Forelimb muscle (tissue), 1 donor: Measurements from ENCODE around the gene PRKACG. TPM values are rescaled to one million over a fixed set of nuclear protein-coding genes. Genes with fewer than 3 reads are reported as not detected.
"Not testable (repeated sequence)": the region's sequence is repeated elsewhere in the genome, so short reads cannot be mapped to it uniquely, and the experiment has no call there.

Source experiments
- DNase-seq: peaks from one replicate; pipeline ENCODE4 v3.0.0-alpha.2; 2013; ENCODE audit warnings: low read depth
- polyA plus RNA-seq: library from polyadenylated mRNA; unstranded; fragments of 120-200 nt; gene quantifications from one replicate; pipeline ENCODE4 v1.2.1, GENCODE V29; 2013; ENCODE audit not compliant: insufficient read length

Gene PRKACG
- polyA plus RNA-seq, 1 donor = 0.11 TPM

DNA sequence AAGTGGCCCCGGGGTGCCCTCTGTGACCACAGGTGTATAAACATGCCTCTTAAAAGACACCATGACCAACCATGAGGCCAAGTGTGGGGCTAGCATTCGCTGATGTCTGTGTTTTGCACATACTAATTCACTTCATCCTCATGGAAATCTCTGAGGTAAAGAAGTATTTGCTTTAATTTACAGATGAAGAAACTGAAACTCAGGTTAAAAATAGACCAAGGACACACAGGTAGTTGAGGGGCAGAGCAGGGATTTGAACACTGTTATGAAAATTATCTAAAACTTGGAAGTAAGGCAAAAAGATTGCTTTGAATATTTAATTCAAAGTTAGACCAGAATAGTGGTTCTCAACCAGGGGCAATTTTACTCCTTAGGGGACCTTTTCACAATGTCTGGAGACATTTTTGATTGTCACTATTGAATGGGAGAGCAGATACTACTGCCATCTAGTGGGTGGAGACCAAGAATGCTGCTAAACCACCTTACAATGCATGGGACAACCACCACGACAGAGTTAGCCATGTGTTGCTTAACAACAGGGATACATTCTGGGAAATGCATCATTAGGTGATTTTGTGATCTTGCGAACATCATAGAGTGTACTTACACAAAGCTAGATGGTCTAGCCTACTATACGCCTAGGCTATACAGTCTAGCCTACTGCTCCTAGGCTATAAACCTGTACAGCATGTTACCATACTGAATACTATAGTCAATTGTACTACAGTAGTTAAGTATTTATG is 13.6 kb upstream of the PRKACG start:
- no peak for DNase-seq

DNA sequence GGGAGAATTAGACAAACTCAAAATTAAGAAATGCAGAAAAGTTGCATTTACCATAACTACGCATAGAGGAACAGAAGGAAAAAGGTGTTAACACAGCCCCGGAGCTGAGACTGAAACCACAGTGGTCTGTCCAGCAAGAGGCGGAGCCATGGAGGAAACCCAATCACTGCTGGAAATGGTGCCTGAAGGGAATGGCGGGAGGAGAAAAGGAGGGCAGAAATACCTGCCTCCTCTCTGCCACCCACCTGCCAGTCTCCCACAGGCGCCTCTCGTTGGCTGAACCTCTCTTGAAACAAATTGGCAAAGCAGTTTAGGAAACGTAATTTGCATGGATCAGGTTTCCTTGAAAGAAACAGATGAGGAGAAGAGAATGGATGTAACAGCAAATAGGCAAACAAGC is 9.7 kb upstream of the PRKACG start:
- DNase-seq = no peak

DNA sequence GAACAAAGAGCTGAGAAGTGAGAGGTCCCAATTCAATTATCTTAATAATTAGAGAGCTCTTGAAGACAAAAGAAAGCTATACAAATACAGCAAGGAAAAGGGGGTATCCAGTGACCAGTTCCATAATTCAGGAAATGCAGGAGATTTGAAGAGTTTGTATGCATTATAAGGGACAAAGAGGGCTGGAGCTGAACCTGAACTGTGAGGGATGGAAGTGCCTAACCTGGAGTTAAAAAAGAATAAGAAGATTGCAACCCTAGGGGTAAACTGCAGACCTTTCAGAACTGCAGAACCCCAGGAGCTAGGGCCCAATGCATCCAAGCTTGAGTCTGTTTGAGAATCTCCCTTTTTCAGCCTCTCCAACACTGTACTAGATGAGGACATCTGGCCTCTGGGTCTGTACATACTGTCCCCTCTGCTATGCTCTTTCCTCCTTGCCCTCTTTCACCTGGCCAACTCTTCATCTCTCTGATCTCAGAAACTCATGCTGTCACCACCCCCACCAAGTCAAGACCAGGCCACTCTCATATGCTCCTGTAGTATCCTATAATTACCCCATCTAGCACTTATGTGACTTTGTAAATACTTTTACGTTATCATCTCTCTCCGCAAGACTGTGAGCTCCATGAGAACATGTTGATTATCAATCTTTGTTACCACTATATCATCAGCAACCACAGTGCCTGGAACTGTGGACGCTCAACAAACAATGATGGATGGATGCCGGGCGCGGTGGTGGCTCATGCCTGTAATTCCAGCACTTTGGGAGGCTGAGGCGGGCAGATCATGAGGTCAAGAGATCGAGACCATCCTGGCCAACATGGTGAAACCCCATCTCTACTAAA is 6.6 kb upstream of the PRKACG start:
- no peak for DNase-seq

DNA sequence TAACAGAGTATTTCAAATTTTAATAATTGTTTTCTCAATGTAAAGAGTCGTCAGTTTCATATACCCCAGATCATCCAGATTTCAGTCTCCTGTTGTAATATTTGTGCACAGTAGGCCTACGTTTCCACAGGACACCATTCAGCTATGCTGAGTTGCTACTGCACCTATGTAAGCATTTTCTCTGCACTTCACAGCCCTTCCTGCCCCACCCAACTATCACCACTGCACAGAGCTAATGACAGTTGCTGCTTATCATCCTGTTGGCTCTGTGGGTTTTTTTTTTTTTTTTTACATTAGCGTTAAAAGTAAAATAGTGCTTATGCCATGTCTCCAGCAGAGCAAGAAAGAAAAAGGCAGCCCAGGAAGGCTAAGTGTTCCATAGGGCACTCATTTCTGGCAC is 5.9 kb upstream of the PRKACG start:
- no peak for DNase-seq

DNA sequence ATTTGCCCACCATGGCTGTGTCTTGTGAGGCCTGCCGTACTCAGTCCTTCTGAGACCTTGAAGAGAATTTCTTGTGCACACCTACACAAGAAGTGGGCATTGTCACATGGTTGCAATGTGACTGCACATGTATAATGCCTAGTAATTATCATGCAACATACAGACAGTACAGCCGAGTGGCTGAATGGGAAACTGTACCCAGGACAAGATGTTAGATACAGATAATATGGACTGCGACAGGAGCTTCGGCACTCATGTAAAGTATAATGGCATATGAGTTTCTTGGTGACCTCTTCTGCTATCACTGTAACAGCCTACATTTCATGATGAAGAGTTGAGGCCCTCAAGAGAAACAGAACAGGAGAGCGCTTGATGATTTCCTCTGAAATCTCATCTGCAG is 4.8 kb upstream of the PRKACG start:
- no peak for DNase-seq

DNA sequence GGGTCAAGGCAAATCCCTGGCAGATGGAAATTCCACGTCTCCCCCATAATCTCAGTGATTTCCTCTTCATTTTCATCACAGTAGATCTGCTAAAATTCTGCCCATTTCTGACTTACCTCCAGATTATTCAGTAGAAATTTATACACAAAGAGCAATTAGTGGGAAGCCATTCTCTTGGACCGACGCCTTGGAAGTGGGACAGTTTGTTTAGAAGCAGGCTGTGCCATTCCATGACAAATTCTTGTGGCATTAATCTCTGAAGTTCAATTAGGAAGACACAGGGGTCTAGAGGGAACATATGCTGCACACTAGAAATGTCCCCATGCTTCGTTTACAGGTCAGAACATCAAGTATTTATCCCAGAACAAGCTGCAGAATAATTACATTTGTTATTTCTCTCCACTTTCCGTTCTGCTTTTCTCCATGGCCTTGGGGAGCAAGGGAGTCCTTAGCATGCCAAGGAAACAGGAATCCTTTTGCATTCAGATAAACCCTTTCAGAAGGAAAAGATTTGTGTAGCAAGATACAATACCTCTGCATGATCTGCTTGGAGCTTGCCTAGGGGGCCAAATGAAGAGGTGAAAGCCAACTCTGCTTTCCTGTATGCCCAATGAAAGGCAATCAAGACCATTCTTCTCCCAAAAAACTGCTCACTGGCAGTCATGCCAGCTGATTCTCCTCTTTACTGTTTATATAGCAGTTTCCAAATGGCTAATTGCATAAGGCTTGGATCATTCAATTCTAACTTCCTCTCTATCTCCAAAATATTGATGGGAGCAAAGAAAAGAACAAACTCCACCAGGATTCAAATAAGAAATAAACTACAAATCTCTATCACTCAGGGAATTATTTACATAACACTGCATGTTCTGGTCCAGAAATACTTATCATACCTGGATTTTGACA is 2.5 kb upstream of the PRKACG start:
- DNase-seq = no peak

DNA sequence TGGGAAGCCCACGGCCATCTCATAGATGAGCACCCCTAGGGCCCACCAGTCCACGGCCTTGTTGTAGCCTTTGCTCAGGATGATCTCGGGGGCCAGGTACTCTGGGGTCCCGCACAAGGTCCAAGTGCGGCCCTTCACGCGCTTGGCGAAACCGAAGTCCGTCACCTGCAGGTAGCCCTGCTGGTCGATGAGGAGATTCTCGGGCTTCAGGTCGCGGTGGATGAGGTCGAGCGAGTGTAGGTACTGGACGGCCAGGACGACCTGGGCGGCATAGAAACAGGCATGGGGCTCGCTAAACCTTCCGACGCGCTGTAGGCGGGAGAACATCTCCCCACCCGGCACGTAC is 558 bp downstream of the PRKACG start:
- DNase-seq = no peak

DNA sequence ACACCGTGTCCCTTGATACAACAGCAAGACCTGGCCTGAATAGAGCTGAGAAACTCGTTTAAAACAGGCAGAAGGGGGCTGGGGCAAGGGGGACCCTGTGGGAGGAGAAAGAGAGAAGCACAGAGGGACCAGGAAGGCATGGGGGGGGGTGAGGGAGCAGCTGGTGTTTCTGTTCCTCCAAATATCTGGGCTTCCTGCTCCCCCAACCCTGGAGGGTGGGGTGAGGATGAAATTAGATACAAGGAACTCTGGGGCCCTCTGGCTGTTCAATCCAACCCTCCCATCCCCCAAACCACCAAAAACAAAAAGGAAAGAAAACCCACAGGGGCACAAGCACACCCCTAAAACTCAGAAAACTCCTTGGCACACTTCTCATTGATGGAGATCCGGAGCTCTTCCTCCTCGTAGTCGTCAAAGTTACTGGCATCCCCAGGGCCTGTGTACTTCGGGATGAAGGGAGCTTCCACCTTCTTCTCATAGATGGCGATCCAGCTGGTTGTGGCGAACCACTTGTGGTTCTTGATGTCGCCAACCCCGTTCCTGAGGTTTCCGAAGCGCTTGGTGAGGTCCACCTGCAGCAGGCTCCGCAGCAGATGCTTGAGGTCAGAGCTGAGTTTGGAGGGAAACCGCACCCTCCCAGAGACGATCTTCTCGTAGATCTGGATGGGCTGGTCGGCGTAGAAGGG is 1.1 kb downstream of the PRKACG start:
- DNase-seq = no peak

DNA sequence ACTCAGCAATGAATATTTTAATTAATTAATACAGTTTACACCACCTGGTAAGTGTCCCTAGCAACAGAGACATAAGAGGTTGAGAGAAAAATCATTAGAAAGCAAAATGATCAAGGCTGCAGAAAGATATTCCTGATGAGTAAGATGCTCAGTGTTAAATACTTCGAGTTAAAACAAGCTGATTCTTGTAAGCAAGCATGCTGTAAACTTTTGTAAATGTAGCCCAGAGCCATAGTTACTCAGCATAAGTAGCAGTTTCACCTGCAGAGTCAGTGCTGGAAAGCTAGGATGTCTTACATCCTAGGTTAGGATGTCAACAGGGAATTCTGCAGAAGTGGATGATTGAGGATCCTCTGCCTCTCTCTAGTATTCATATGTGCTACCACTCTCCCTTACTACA is 4.2 kb downstream of the PRKACG start:
- no peak for DNase-seq

DNA sequence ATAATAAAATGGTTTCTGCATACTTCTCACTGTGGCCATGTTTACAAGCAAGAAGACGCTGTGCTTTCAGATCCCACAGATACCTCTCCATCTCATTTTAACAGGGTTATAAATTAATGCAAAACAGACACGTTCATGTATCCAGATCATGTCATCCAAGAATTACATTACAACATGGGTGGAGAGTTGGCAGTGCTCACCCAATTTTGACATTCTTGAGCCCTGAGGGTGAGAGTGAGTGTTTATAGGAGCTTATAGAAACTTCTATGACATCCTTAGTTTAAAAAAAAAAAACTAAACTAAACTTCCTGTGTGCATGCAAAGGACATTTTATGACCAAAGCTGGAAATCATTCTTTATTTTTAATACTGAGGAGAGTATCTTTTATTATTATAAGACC is 9.1 kb downstream of the PRKACG start:
- DNase-seq = no peak

DNA sequence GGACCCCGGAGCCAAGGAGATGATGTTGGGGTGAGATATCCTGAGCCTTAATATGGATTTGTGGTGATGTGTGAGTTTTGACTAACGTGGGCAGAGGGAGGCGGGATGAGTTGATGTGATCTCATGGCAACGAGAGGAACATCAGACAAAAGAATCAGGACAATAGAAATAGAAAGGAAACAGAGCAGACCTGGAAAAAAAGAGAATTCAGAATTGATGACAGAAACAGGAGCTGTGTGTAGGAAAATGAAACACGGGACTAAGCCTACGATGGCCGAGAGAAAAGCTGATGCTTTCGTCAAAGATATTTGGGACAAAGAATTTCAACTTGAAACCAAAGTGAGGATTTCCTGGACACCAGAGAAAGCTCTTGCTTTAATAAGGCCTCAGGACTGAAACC is 10.9 kb downstream of the PRKACG start:
- DNase-seq = no peak

DNA sequence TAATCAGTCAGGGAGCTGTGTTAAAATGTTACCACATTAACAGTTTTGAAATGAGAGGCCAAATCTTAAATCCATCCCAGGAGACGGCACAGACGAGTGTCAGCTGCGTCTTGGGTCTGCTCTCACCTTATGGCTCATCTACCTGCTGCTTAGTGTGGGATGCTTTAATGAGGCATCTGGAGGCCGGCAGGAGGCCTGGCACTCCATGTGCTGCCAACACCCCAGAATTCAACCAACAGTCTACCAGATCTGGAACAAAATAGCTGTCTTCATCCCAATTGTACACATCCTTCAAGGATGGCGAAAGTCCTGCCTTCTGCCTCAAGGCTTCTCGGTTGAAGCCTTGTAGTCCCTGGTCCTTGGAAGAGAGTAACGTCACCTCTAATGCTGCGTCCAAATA is 12.0 kb downstream of the PRKACG start:
- DNase-seq = no peak

DNA sequence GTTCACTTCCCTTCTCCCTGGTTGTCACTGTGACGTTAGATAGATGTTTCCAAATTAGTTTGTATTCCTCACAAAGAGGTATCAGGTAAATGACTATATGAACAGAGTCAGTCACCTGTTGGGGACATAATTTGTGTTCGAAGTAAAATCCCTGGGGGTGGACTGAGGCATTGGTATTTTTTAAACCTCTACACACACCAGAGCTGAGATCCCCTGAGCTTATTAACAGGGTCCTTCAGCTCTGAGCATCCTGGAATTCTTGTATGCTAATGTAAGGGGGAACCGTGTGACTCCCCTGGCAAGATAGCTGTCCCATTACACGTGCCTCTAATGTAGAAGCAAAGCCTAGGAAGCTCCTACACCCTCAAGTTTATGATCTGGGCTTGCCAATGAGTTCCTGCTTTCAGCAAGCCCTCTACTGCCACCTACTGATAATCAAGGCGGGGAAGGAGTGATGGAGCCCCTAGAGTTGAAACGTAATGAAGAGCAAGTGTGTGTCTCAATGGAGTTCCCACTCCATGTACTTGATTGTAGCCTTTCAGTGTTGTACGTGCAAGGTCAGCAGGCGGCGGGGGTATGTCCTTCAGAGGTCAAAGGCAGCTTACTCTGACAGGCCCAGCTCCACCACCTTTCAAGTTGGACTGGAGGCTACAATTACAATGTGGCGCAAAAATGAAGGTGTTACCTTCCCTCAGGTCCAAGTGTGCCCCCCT is 14.4 kb downstream of the PRKACG start:
- DNase-seq = peak; percentile 41

DNA sequence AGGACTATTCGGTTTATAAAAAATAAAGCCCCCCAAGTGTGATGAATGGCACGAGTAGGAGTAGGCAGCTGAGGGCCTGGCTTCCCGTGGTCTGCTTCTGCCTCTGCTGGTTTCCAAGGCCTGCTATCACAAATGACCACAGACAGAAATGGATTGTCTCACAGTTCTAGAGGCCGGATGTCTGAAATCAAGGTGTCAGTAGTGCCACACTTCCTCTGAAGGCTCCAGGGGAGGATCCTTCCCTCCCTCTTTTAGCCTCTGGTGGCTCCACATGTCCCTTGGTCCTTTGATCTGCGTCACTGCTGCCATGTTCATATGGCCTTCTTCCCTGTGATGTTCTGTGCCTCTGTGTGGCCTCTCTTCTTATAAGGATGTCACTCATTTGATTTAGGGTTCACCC is 15.1 kb downstream of the PRKACG start:
- no peak for DNase-seq

DNA sequence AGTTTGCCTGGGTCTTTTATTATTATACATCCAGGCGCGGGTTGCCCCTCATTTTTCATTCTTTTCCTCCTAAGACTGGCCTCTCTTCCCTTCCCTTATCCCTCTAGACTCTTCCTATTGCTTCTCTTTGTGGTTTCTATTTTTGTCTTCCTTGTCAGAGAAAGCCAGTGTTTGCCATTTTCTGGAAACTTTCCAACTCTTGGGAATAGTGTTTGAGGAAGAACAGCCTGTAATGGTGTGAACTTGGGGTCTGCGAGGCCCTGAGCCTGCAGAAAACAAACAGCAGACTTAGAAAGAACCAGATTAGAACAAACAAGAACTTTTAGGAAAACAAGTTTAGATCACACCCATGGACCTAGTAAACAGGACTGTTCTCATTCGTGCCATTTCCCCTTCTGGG is 15.5 kb downstream of the PRKACG start:
- no peak for DNase-seq

DNA sequence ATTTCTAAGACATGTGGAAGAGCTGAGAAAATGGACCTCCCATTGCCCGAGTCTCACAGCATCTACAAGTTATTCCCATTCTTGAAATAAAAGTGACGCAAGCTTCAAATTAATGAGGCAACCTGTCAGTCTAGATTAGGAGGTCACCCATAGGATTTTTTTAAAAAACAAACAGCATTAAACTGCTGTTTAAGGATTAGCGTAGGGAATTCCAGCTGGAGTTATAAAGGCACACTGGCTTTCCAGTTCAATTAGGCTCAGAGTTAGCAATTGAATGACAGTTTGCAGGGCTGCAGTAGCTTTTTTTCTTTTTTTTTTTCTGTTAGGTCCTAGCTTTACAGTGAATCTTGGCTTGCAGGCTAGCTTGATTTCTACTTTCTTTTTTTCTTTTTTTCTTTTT is 16.2 kb downstream of the PRKACG start:
- DNase-seq = no peak

DNA sequence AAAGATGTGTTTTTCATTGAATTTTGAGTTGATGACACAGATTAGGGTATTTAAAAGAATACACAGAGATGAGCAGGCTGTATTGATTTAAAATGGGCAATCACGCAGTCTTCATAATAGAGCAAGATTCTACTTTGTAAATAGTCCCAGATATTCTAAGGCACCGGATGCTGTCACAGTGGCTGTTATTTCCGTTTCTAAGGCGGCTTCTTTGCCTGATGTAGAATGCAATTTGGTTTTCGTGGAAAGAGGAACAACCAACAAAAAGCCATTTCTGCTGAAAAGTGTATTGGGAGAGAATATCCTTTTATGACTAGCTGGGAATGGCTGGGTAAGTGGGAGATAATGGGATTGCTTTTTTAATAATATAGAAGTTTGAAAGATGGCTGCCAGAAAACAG is 17.5 kb downstream of the PRKACG start:
- no peak for DNase-seq

DNA sequence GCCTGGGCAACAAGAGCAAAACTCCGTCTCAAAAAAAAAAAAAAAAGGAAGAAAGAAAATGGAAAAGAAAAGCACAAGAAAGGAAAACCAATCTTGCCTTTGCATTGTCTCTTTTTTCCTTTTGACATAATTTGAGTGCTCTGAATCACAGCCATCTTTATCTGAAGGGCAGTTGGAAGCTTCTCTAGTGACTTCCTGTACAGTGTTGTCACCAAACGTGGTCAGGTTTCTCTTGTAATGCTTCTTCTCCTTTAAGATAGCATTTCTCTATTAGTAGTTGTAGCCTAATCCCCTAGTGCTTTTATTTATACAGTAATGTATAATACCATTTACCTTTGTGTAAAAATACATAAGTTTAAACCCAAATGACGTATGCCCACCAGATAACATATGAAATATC is 18.1 kb downstream of the PRKACG start:
- no peak for DNase-seq

DNA sequence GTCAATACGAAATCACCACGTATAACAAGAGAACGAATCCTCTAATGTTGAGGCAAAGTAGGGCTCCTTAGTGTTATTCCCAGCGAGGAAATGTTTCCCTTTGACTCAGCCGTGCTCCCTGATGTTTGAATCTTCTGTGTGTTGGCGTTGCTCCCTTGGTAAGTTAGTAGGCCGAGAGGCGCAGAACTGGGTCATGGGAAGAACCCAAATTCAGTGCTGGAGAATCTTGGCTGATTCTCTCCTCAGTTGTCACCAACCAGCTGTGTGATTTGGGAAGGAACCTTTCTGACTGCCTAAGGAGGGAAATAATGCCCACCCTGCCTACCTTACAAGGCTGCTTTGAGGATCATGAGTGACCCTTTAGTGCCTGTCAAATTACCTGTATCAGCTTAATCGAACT is 22.5 kb downstream of the PRKACG start:
- DNase-seq = no peak

DNA sequence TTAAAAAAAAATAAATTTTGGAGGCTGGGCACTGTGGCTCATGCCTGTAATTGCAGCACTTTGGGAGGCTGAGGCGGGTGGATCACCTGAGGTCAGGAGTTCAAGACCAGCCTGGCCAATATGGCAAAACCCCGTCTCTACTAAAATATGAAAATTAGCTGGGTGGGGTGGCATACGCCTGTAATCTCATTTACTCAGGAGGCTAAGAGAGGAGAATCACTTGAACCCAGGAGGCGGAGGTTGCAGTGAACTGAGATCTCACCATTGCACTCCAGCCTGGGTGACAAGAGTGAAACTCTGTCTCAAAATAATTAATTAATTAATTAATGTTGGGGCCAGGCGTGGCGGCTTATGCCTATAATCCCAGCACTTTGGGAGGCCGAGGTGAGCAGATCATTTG is 27.0 kb downstream of the PRKACG start:
- not testable (repeated sequence) for DNase-seq
